A549 (cell line): ENCODE measurements around the gene KLHL24.

Experiments
- CTCF ChIP-seq: fragments of >200 bp; sonication (Bioruptor Twin); formaldehyde crosslinking; IDR thresholded peaks from 3 replicates; pipeline ENCODE4 v1.5.1; 2016
- RFX5 ChIP-seq: fragments of 450-650 bp; IDR thresholded peaks from 2 replicates; pipeline ENCODE4 v1.7.1; 2014; ENCODE audit warnings: antibody characterized with exemption, mild to moderate bottlenecking, moderate library complexity
- SREBF2 ChIP-seq: fragments of 450-650 bp; IDR thresholded peaks from 2 replicates; pipeline ENCODE4 v1.6.1; 2014; ENCODE audit warnings: mild to moderate bottlenecking, moderate library complexity
- ZC3H11A ChIP-seq: fragments of 450-650 bp; IDR thresholded peaks from 2 replicates; pipeline ENCODE4 v1.6.1; 2014; ENCODE audit warnings: antibody characterized with exemption, mild to moderate bottlenecking

- TF ChIP-seq CTCF, result no peak
- no peak for TF ChIP-seq RFX5
- TF ChIP-seq SREBF2, result no peak
- TF ChIP-seq ZC3H11A, result no peak
Observed at GRCh38 chr3:183714622-183715021, 79.2 kb downstream of the KLHL24 start.
